ENCODE data around the gene SCNN1G. TPM values are rescaled to one million over a fixed set of nuclear protein-coding genes. Genes with fewer than 3 reads are reported as not detected.
"Not testable (repeated sequence)": the region's sequence is repeated elsewhere in the genome, so short reads cannot be mapped to it uniquely, and the experiment has no call there.

Gene SCNN1G
- total RNA-seq, 4 donors from 2014 or later, result 0.06 to 0.34 TPM; not detected in 2

GRCh38 chr16:23141959-23142740 lies 40.4 kb upstream of the SCNN1G start:
- Histone ChIP-seq H3K4me3 (peak overlapping the region in 1 of 4 donors; percentile 2), H3K36me3 (no peaks in the 10 kb centered on the region), H3K27me3 (no peaks in the 10 kb centered on the region), H3K9me3 (no peaks in the 10 kb centered on the region), H3K4me1 (peaks cover 49 to 93% (median 80%) of the 10 kb centered on the region in 4 donors), H3K27ac (replicated peaks in 1 of 4) (peak overlapping the region; percentile 74 to 95 (median 90))
- 45% methylated on average over 7 of the region's 7 CpGs for WGBS
- TF ChIP-seq EP300 (IDR thresholded peaks at IDR 0.05) (peak; percentile 82), POLR2AphosphoS5 (IDR thresholded peaks at IDR 0.05) (peak; percentile 65 to 73), POLR2A (IDR thresholded peaks at IDR 0.05; ENCODE audit: low read depth) (no peak)
- TF ChIP-seq, protein P1, sequence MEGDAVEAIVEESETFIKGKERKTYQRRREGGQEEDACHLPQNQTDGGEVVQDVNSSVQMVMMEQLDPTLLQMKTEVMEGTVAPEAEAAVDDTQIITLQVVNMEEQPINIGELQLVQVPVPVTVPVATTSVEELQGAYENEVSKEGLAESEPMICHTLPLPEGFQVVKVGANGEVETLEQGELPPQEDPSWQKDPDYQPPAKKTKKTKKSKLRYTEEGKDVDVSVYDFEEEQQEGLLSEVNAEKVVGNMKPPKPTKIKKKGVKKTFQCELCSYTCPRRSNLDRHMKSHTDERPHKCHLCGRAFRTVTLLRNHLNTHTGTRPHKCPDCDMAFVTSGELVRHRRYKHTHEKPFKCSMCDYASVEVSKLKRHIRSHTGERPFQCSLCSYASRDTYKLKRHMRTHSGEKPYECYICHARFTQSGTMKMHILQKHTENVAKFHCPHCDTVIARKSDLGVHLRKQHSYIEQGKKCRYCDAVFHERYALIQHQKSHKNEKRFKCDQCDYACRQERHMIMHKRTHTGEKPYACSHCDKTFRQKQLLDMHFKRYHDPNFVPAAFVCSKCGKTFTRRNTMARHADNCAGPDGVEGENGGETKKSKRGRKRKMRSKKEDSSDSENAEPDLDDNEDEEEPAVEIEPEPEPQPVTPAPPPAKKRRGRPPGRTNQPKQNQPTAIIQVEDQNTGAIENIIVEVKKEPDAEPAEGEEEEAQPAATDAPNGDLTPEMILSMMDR (IDR thresholded peaks at IDR 0.05), result no peak
- intact Hi-C loops (cut with DNase I), result no loop called here
- DNase-seq (ENCODE audit: extremely low spot score), result peak; percentile 79

DNA sequence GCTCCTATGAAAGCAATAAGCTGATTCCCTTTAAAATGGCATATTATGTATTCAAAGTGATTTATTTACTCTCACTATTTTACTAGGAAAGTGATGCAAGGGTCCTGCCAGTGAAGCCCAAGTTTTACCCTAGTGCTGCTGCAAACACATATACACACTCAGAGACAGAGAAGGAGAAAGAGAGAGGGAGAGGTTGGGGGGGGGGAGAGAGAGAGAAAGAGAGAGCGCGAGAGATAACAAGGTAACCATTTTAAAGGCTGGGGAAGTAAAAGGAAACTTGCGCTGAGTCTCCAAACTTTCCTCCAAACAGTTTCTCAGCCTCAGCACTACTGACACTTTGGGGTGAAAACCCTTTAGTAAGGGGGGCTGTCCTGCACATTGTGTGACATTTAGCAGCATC lies 39.2 kb upstream of the SCNN1G start:
- WGBS, result 82% methylated on average over 3 of the region's 3 CpGs
- intact Hi-C loops (cut with DNase I), result no loop called here

GRCh38 chr16:23144393-23144792 lies 38.2 kb upstream of the SCNN1G start:
- H3K9me3 ChIP-seq; H3K36me3 ChIP-seq; H3K4me3 ChIP-seq; H3K27me3 ChIP-seq; DNase-seq (ENCODE audit: extremely low spot score); intact Hi-C loops (cut with DNase I): not testable (repeated sequence)
- WGBS, result 96% methylated on average over 9 of the region's 9 CpGs
- Histone ChIP-seq H3K27ac (replicated peaks in 1 of 4) (peak overlapping the region; percentile 74 to 95 (median 90)), H3K4me1 (peaks cover 56 to 91% (median 90%) of the 10 kb centered on the region in 4 donors)

More for the DNA sequence above, 39.2 kb upstream of the SCNN1G start:
- no peak for DNase-seq (ENCODE audit: extremely low spot score)
- TF ChIP-seq POLR2AphosphoS5 (IDR thresholded peaks at IDR 0.05) (no peak), EP300 (IDR thresholded peaks at IDR 0.05) (no peak), POLR2A (IDR thresholded peaks at IDR 0.05; ENCODE audit: low read depth) (no peak)
- TF ChIP-seq, protein P1 (IDR thresholded peaks at IDR 0.05), result no peak
- Histone ChIP-seq H3K27ac (replicated peaks in 1 of 4) (peak overlapping the region; percentile 74 to 95 (median 90)), H3K9me3 (no peaks in the 10 kb centered on the region), H3K4me3 (no peak overlapping the region), H3K4me1 (peaks cover 56 to 99% (median 92%) of the 10 kb centered on the region in 4 donors), H3K36me3 (no peaks in the 10 kb centered on the region), H3K27me3 (no peaks in the 10 kb centered on the region)

DNA sequence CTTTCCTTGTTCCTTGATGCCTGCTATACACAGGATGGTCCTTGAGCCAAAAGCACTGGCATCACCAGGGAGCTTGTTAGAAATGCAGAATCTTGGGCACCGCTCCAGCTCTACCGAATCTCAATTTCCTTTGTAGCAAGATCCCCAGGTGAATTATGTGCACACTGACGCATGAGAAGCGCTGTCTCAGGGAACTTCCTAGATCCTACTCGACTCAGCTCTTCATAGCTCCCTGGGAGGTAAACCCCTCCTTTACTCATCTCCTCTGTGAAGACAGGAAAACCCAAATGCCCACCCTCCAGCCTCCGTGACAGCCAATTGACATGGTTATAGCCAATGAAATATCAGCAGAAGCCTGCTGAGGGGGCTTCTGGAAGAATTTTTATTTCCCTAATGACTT lies 37.4 kb upstream of the SCNN1G start:
- H3K27me3 ChIP-seq, result no peaks in the 10 kb centered on the region
- peak overlapping the region; percentile 74 to 95 (median 90) for H3K27ac ChIP-seq (replicated peaks in 1 of 4)
- H3K9me3 ChIP-seq, result no peaks in the 10 kb centered on the region
- peaks cover 52 to 91% (median 90%) of the 10 kb centered on the region in 4 donors for H3K4me1 ChIP-seq
- no peak overlapping the region for H3K4me3 ChIP-seq
- intact Hi-C loops (cut with DNase I), result no loop called here
- WGBS, result 61% methylated on average over 6 of the region's 6 CpGs
- H3K36me3 ChIP-seq, result no peaks in the 10 kb centered on the region
- DNase-seq (ENCODE audit: extremely low spot score), result peak; percentile 62
- TF ChIP-seq POLR2A (IDR thresholded peaks at IDR 0.05; ENCODE audit: low read depth) (no peak), EP300 (IDR thresholded peaks at IDR 0.05) (no peak), POLR2AphosphoS5 (IDR thresholded peaks at IDR 0.05) (no peak)
- TF ChIP-seq, protein P1 (IDR thresholded peaks at IDR 0.05), result no peak

DNA sequence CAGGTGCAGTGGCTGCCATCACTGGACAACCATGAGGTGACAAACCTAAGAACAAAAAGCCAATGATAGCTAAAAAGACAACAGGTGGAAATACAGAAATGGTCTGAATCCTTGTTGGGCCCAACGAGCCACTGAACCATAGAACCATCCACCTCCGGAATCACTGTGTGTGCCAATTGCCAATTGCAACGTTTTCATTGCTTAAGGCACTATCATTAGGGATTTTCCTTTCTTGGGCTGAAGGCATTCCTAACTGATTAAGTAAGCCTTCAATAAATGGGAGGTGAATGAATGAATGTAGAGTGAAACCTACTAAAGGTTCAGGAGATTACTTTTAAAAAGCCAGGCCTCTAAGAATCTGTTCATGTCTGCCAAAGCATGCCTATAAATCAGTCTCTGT lies 36.9 kb upstream of the SCNN1G start:
- Histone ChIP-seq H3K4me3 (no peak overlapping the region), H3K27ac (replicated peaks in 1 of 4) (peak overlapping the region; percentile 74 to 95 (median 90))
- intact Hi-C loops (cut with DNase I), result no loop called here

More for the DNA sequence above, 36.9 kb upstream of the SCNN1G start:
- Histone ChIP-seq H3K4me1 (peaks cover 48 to 87% (median 86%) of the 10 kb centered on the region in 4 donors), H3K36me3 (no peaks in the 10 kb centered on the region), H3K27me3 (no peaks in the 10 kb centered on the region), H3K9me3 (no peaks in the 10 kb centered on the region)
- DNase-seq (ENCODE audit: extremely low spot score), result no peak
- TF ChIP-seq POLR2AphosphoS5 (IDR thresholded peaks at IDR 0.05), result peak in 1 of 2 donors; percentile 21
- TF ChIP-seq POLR2A (IDR thresholded peaks at IDR 0.05; ENCODE audit: low read depth), result no peak
- 45% methylated on average over 3 of the region's 3 CpGs for WGBS

Measured in esophagus muscularis mucosa (tissue), 4 donors.